ENCODE measurements around the gene FAM13A. TPM values are rescaled to one million over a fixed set of nuclear protein-coding genes. Genes with fewer than 3 reads are reported as not detected.

Gene FAM13A
- total and polyA plus RNA-seq, 2 donors (not counting 3 experiments of a cell fraction or from before 2014, with no cell fraction given), result 3.3 to 10.5 TPM

DNA sequence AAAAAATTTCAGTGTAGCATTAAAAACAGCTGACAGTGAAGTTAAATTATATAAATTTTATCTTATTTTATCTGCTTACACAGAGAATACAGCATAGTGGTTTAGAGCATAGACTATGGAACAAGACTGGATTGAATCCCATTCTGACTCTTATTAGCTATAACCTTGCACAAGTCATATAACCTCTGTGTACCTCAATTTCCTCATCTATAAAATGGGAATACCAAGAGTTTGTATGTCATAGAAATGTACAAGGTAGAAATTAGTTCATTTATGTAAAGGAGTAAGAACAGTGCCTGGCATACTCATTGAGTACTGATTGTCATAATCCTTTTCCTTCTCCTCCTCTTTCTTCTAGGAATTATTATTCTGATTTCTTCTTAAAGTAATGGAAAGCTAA lies 25.7 kb downstream of the FAM13A start:
- Histone ChIP-seq H2AFZ (ENCODE audit: low read depth, low read length) (no peak overlapping the region), H3K9me3 (replicated peaks; ENCODE audit: control insufficient read depth, insufficient read depth, low read length) (no peaks in the 10 kb centered on the region), H3K4me2 (ENCODE audit: insufficient read depth, low read length) (no peak overlapping the region), H3K27me3 (ENCODE audit: control insufficient read depth in 2 of 2, insufficient read depth in 2 of 2, low read length in 2 of 2) (no peaks in the 10 kb centered on the region), H3K4me3 (replicated peaks in 1 of 3; ENCODE audit: insufficient read depth in 1 of 3, low read depth in 1 of 3, low read length in 3 of 3) (no peak overlapping the region), H3K36me3 (ENCODE audit: control insufficient read depth in 2 of 2, extremely low read depth in 1 of 2, insufficient read depth in 2 of 2, low read length in 2 of 2) (no peaks in the 10 kb centered on the region), H3K4me1 (ENCODE audit: control insufficient read depth, extremely low read depth, insufficient read depth, low read length) (no peaks in the 10 kb centered on the region), H4K20me1 (replicated peaks; ENCODE audit: control insufficient read depth, extremely low read depth, insufficient read depth, low read length) (no peaks in the 10 kb centered on the region), H3K9ac (replicated peaks; ENCODE audit: extremely low read depth, insufficient read depth, low read length) (no peak overlapping the region), H3K27ac (ENCODE audit: insufficient read depth, low read depth, low read length) (no peak overlapping the region), H3K79me2 (ENCODE audit: control insufficient read depth, insufficient read depth, low read length) (no peaks in the 10 kb centered on the region), H3K9me1 (replicated peaks; ENCODE audit: control insufficient read depth, extremely low read depth, insufficient read depth, low read length) (no peaks in the 10 kb centered on the region)
- TF ChIP-seq, protein P1, sequence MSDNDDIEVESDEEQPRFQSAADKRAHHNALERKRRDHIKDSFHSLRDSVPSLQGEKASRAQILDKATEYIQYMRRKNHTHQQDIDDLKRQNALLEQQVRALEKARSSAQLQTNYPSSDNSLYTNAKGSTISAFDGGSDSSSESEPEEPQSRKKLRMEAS (IDR thresholded peaks at IDR 0.05; ENCODE audit: insufficient read depth, insufficient read length), result no peak
- DNase-seq (ENCODE audit: low read depth, low spot score), result no peak
- intact Hi-C loops (cut with micrococcal nuclease), result no loop called here
- dilution Hi-C loops (cut with MboI; ENCODE audit: extremely low pct_ligation_motif_present, low sequenced_read_pairs), result no loop called here
- BruUV-seq (replicated peaks), result no TSS peak
- CTCF ChIA-PET, result interaction anchor here (0.6 to 1.6 kb wide), 3 partner anchors 12 to 215 kb away, joined by 3 to 4 read pairs (median 4); no protein-coding TSS in a partner anchor
- FAIRE-seq, result no peak
- POLR2A ChIA-PET, result no interaction called here

DNA sequence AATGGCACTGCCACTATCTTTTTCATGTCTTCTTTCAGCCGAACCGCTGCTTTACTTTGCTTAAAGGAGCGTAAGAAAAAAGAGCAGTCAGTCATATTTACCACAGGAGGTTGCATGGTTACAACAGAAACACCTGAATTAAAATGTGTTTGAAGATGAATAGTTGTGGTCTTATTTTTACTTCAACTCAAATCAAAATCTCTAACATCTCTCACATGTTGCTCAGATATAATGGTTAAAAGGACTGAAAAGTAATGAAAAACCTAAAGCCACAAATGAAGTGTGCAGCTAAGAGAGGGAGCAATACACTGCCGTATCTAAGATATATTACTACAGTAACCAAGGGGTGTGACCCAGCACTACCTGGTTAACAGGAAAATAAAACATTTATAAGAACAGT lies 27.4 kb downstream of the FAM13A start:
- H3K4me1 ChIP-seq (ENCODE audit: control insufficient read depth, extremely low read depth, insufficient read depth, low read length), result no peaks in the 10 kb centered on the region
- H3K36me3 ChIP-seq (ENCODE audit: control insufficient read depth in 2 of 2, extremely low read depth in 1 of 2, insufficient read depth in 2 of 2, low read length in 2 of 2), result no peaks in the 10 kb centered on the region
- H3K27ac ChIP-seq (ENCODE audit: insufficient read depth, low read depth, low read length), result no peak overlapping the region
- dilution Hi-C loops (cut with MboI; ENCODE audit: extremely low pct_ligation_motif_present, low sequenced_read_pairs), result no loop called here
- H3K27me3 ChIP-seq (ENCODE audit: control insufficient read depth in 2 of 2, insufficient read depth in 2 of 2, low read length in 2 of 2), result no peaks in the 10 kb centered on the region
- H3K9ac ChIP-seq (replicated peaks; ENCODE audit: extremely low read depth, insufficient read depth, low read length), result no peak overlapping the region
- BruUV-seq (replicated peaks), result no TSS peak
- no peaks in the 10 kb centered on the region for H3K9me1 ChIP-seq (replicated peaks; ENCODE audit: control insufficient read depth, extremely low read depth, insufficient read depth, low read length)
- intact Hi-C loops (cut with micrococcal nuclease), result no loop called here
- no peak overlapping the region for H2AFZ ChIP-seq (ENCODE audit: low read depth, low read length)
- no peaks in the 10 kb centered on the region for H4K20me1 ChIP-seq (replicated peaks; ENCODE audit: control insufficient read depth, extremely low read depth, insufficient read depth, low read length)
- FAIRE-seq, result no peak
- no peak overlapping the region for H3K4me3 ChIP-seq (replicated peaks in 1 of 3; ENCODE audit: insufficient read depth in 1 of 3, low read depth in 1 of 3, low read length in 3 of 3)
- TF ChIP-seq MYC (IDR thresholded peaks at IDR 0.05; ENCODE audit: low read depth, low read length) (no peak), FOS (IDR thresholded peaks at IDR 0.05; ENCODE audit: borderline replicate concordance, insufficient read depth, low read length) (no peak), JUN (IDR thresholded peaks at IDR 0.05; ENCODE audit: borderline replicate concordance, insufficient read depth, insufficient read length, low read depth) (no peak), EZH2 (IDR thresholded peaks at IDR 0.05; ENCODE audit: borderline replicate concordance, low read depth, low read length, severe bottlenecking) (no peak), POLR2A (IDR thresholded peaks at IDR 0.05; ENCODE audit: low read depth, low read length) (no peak), POLR2AphosphoS5 (IDR thresholded peaks at IDR 0.05; ENCODE audit: insufficient read depth, low read depth, low read length) (no peak), GATA2 (IDR thresholded peaks at IDR 0.05; ENCODE audit: insufficient read depth, insufficient read length, low read depth, low read length) (no peak)
- TF ChIP-seq, protein P2, sequence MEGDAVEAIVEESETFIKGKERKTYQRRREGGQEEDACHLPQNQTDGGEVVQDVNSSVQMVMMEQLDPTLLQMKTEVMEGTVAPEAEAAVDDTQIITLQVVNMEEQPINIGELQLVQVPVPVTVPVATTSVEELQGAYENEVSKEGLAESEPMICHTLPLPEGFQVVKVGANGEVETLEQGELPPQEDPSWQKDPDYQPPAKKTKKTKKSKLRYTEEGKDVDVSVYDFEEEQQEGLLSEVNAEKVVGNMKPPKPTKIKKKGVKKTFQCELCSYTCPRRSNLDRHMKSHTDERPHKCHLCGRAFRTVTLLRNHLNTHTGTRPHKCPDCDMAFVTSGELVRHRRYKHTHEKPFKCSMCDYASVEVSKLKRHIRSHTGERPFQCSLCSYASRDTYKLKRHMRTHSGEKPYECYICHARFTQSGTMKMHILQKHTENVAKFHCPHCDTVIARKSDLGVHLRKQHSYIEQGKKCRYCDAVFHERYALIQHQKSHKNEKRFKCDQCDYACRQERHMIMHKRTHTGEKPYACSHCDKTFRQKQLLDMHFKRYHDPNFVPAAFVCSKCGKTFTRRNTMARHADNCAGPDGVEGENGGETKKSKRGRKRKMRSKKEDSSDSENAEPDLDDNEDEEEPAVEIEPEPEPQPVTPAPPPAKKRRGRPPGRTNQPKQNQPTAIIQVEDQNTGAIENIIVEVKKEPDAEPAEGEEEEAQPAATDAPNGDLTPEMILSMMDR (IDR thresholded peaks at IDR 0.05; ENCODE audit: extremely low read depth in 1 of 2, insufficient read depth in 1 of 2, low read depth in 1 of 2, low read length in 2 of 2), result no peak
- TF ChIP-seq, protein P1 (IDR thresholded peaks at IDR 0.05; ENCODE audit: insufficient read depth, insufficient read length), result no peak
- ChIA-PET CTCF (no interaction called here), POLR2A (no interaction called here)
- H3K79me2 ChIP-seq (ENCODE audit: control insufficient read depth, insufficient read depth, low read length), result no peaks in the 10 kb centered on the region
- H3K4me2 ChIP-seq (ENCODE audit: insufficient read depth, low read length), result no peak overlapping the region
- DNase-seq (ENCODE audit: low read depth, low spot score), result no peak
- no peaks in the 10 kb centered on the region for H3K9me3 ChIP-seq (replicated peaks; ENCODE audit: control insufficient read depth, insufficient read depth, low read length)
